GM18907 (cell line): ENCODE measurements around the gene MUC13.
"Not testable (repeated sequence)": the region's sequence is repeated elsewhere in the genome, so short reads cannot be mapped to it uniquely, and the experiment has no call there.

Source experiments
- ATAC-seq: cut with Tn5 transposase; IDR thresholded peaks from one replicate; pipeline ENCODE4 v1.9.1; 2021; ENCODE audit warnings: mild to moderate bottlenecking, moderate library complexity; ENCODE audit not compliant: unreplicated experiment

MUC13 gene

GRCh38 chr3:124934577-124934976 is at the start of gene MUC13:
MUC13 (minus strand) TSS chr3:124934751; CDS start chr3:124934712, 39 bp downstream.
- no peak for ATAC-seq

- no peak for ATAC-seq
Measured at GRCh38 chr3:124982855-124983254, 48.3 kb upstream of the MUC13 start.

DNA sequence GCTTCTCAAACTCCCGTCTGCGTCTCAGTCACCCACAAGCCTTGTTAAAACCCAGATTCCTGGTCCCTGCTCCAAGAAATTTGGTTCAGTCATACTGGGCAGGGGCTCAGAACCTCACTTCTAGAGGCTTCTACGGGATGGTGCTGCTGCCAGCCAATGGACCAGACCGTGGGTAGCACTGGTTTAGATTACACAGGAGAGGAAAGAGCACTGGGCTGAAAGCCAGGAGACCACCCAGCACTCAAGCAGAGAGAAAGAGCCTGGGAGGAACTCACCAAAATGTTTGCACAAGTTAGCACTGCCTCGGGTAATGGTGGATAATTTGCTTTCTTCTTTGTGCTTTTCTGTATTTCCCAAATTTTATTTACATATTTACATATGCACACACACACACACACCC is 46.9 kb upstream of the MUC13 start:
- ATAC-seq, result no peak

GRCh38 chr3:124978627-124979026 is 44.1 kb upstream of the MUC13 start:
- no peak for ATAC-seq

DNA sequence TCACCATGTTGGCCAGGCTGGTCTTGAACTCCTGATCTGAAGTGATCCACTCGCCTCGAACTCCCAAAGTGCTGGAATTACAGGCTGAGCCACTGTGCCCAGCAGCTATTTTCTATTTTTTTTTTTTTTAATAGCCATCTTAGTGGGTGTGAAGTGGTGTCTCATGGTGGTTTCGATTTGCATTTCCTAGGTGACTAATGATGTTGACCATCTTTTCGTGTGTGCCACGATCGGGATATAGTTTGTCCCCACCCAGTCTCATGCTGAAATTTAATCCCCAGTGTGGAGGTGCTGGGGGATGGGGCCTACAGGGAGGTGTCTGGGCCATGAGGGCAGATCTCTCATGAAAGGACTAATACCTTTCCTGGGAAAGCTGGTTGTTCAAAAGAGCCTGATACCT is 41.8 kb upstream of the MUC13 start:
- ATAC-seq, result no peak

- no peak for ATAC-seq
Measured at GRCh38 chr3:124974691-124975090, 40.1 kb upstream of the MUC13 start.

DNA sequence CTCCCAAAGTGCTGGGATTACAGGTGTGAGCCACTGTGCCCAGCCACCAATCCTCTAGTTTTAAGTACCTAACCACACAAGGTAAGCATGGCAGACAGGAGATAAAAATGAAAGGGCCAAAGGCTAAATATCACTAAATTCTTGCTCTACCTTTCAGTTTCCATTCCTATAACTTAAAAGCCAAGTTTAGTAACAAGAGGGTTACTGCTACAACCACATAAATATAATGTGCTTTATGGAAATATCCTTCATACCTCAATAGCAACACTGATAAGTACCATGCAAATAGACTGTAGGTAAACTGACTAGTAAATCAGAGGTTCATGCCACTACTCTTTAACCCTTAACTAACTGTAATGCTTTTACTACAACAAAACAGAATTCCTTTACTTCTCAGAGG is 38.7 kb upstream of the MUC13 start:
- ATAC-seq, result no peak

- no peak for ATAC-seq
Measured at GRCh38 chr3:124972457-124972856, 37.9 kb upstream of the MUC13 start.

- no peak for ATAC-seq
Measured at GRCh38 chr3:124969963-124970722, 35.6 kb upstream of the MUC13 start.

DNA sequence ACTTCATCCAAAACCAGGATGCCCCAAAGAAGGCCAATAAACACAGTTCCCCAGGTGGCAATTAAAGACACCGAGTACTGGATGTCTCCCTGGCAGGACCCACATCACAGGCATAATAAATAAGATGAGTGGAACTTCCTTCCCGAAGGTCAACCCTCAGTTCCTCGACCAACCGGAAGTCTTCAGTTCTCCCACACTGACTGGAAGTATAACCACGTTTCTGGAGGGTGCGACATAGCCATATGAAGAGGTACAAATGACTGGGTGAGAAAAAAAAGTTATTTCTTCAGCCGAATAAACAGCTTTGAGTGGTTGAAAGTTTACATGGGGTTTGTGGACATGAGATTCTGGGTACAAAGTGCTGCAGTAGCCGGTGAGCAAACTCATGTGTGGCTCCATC is 34.6 kb upstream of the MUC13 start:
- ATAC-seq, result no peak

DNA sequence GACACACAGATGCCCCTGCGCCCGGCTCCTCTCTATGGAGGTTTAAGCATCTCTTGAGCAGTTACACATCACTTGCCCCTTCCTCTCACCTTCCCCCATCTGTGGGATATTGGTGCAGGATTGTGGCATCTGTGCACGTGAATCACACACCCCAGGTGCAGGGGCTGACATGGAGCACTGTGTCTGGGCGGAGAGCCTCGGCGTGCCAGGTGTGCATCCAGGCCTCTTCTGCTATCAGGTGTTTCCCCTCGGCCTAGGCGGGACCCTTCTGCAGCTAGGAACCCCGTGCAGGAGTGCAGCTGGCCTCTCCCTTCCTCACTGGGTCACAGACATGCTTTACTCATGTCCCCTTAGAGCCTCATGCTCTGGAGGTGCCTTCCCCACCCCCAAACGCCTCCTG is 33.4 kb upstream of the MUC13 start:
- ATAC-seq, result no peak

DNA sequence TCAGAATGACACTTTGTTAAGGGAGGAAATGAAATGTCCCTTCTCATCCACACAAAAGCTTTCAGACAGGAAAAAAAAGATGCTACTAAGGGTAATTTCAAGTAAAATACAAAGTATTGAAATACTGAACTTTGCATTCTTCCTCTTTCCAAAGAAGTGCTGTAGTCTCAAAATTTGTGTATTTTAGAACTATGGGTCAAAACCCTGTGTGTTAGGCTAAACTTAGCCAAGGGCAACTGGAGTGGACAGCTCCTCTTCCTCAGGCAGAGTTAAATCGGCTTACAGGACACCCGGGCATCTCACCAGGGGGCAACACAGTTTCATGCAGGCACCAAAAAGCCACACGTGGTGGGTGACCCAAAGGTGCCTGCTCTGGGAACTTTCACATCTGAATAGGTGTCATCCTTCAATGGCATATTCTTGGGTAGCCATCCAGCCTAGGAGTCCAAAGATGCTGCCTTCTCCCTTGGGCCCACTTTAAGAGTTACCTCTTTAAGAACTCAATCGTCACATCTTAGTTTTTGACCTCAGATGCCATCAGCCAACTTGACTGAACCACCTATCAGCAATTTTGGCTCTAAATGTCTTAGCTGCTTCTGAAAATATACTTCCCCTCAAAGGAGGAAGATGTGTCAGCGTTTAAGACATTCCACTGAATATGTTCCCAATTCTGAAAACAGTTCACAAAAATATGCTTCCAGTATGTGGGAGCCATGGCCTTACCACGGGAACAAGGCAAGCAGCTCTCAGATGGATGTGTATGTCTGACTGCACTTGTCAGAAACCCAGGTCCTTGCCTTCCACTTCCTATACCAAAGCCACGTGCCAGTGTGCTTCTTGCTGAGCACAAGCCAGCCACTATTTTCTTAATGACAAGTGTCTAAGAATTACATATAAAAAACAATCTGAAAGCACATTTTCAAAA is 32.2 kb upstream of the MUC13 start:
- ATAC-seq, result no peak

GRCh38 chr3:124965413-124965812 is 30.9 kb upstream of the MUC13 start:
- no peak for ATAC-seq

GRCh38 chr3:124964387-124964786 is 29.8 kb upstream of the MUC13 start:
- ATAC-seq, result no peak

DNA sequence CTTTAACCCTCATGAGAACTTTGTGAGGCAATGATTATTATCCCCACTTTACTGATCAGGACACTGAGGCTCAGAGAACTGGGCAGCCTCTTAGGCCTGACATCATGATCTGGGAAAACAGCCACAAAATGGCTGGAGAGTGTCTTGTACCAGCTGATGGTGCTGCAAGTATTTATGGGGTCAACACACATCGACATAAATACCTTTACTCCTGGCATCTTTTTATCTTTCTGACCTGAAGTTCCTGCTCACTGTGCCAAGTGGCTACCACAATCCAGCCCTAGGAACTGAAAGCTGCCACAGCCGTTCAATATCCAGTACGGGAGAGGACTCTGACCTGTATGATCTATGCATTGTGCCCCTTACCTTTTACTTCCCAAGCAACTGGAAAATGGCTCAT is 29.2 kb upstream of the MUC13 start:
- no peak for ATAC-seq

DNA sequence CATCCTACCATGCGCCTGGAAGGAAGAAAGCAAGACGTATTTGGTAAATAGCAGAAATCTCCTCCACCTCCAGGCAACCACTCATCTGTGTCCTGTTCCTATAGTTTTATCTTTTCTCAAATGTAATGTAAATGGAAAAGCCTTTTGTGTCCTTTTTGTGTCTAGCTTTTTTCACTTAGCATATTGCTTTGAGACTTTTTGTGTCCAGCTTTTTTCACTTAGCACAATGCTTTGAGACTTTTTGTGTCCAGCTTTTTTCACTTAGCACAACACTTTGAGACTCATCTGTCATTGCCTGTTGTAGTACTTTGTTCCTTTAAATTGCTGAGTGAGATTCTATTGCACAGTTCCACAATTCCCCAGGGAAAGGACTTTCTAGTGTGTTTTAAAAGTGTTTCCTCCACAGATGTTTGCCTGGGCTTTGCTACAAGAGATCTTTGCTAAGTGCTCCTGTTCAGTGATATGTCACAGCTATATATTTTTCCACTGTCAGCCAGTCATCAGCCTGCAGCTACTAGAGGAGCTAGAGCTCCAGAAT is 27.9 kb upstream of the MUC13 start:
- no peak for ATAC-seq

GRCh38 chr3:124960698-124961097 is 26.1 kb upstream of the MUC13 start:
- no peak for ATAC-seq

GRCh38 chr3:124960105-124960504 is 25.6 kb upstream of the MUC13 start:
- no peak for ATAC-seq

GRCh38 chr3:124957951-124958350 is 23.4 kb upstream of the MUC13 start:
- not testable (repeated sequence) for ATAC-seq

GRCh38 chr3:124952282-124952855 is 17.8 kb upstream of the MUC13 start:
- no peak for ATAC-seq

- no peak for ATAC-seq
Measured at GRCh38 chr3:124951511-124952281, 17.1 kb upstream of the MUC13 start.
